Activated gamma-delta T cell (primary cell): Measurements from ENCODE around the gene TXNDC12.
"Not testable (repeated sequence)": the region's sequence is repeated elsewhere in the genome, so short reads cannot be mapped to it uniquely, and the experiment has no call there.

Experiments
- DNase-seq: peaks from one replicate; lab custom pipeline; 2025; lab: John Stamatoyannopoulos, UW

TXNDC12 gene

GRCh38 chr1:52049337-52049736 is 5.7 kb downstream of the TXNDC12 start:
- DNase-seq = not testable (repeated sequence)

- DNase-seq = not testable (repeated sequence)
Observed at GRCh38 chr1:52045666-52046195, 9.3 kb downstream of the TXNDC12 start.

GRCh38 chr1:52045236-52045635 is 9.8 kb downstream of the TXNDC12 start:
- no peak for DNase-seq

- DNase-seq = no peak
Observed at GRCh38 chr1:52041551-52042185, 13.3 kb downstream of the TXNDC12 start.

- no peak for DNase-seq
Observed at GRCh38 chr1:52037909-52038308, 17.1 kb downstream of the TXNDC12 start.

GRCh38 chr1:52037402-52037814 is 17.6 kb downstream of the TXNDC12 start:
- DNase-seq = no peak

- DNase-seq = no peak
Observed at GRCh38 chr1:52034050-52034384, 21.0 kb downstream of the TXNDC12 start.

- DNase-seq = peak; percentile 74
Observed at GRCh38 chr1:52033190-52034049, 21.6 kb downstream of the TXNDC12 start, which contains the start of gene KTI12. TSS of gene KTI12 (minus strand) at chr1:52033810. CDS start at chr1:52033761, 49 bp downstream.

GRCh38 chr1:52032785-52033131 is 22.2 kb downstream of the TXNDC12 start:
- DNase-seq = no peak

- DNase-seq = no peak
Observed at GRCh38 chr1:52032124-52032784, 22.7 kb downstream of the TXNDC12 start.

- not testable (repeated sequence) for DNase-seq
Observed at GRCh38 chr1:52028839-52029238, 26.2 kb downstream of the TXNDC12 start.

- no peak for DNase-seq
Observed at GRCh38 chr1:52028328-52028727, 26.7 kb downstream of the TXNDC12 start.

- DNase-seq = no peak
Observed at GRCh38 chr1:52026278-52026677, 28.7 kb downstream of the TXNDC12 start.

- no peak for DNase-seq
Observed at GRCh38 chr1:52022133-52022532, 32.9 kb downstream of the TXNDC12 start.

- no peak for DNase-seq
Observed at GRCh38 chr1:52008071-52008809, 46.8 kb downstream of the TXNDC12 start.

GRCh38 chr1:52007215-52008002 is 47.6 kb downstream of the TXNDC12 start:
- DNase-seq = no peak

- DNase-seq = not testable (repeated sequence)
Observed at GRCh38 chr1:52006081-52006553, 48.9 kb downstream of the TXNDC12 start.

GRCh38 chr1:52005548-52005947 is 49.4 kb downstream of the TXNDC12 start:
- DNase-seq = not testable (repeated sequence)

- no peak for DNase-seq
Observed at GRCh38 chr1:52003877-52004276, 51.1 kb downstream of the TXNDC12 start.

- DNase-seq = no peak
Observed at GRCh38 chr1:52002038-52002917, 52.7 kb downstream of the TXNDC12 start.
